ENCODE results near the gene SINHCAF. TPM values are rescaled to one million over a fixed set of nuclear protein-coding genes. Genes with fewer than 3 reads are reported as not detected.
"Not testable (repeated sequence)": the region's sequence is repeated elsewhere in the genome, so short reads cannot be mapped to it uniquely, and the experiment has no call there.

Gene SINHCAF
- total RNA-seq, 1 donor from 2014 or later = 45.7 TPM

- DNase-seq (no peak), ATAC-seq (no peak)
- H3K36me3 ChIP-seq = no peaks in the 10 kb centered on the region
- no peaks in the 10 kb centered on the region for H3K9me3 ChIP-seq
- H3K27me3 ChIP-seq = no peaks in the 10 kb centered on the region
- H3K27ac ChIP-seq = no peak overlapping the region
- intact Hi-C loops (cut with DNase I) = no loop called here
- no peak overlapping the region for H3K4me3 ChIP-seq
- TF ChIP-seq CTCF (IDR thresholded peaks at IDR 0.05) = no peak
- H3K4me1 ChIP-seq = no peaks in the 10 kb centered on the region
Observed at GRCh38 chr12:31257784-31258183, 68.2 kb downstream of the SINHCAF start.

- H3K4me1 ChIP-seq; H3K27ac ChIP-seq; H3K9me3 ChIP-seq; H3K36me3 ChIP-seq; intact Hi-C loops (cut with DNase I); ATAC-seq; H3K27me3 ChIP-seq; DNase-seq: not testable (repeated sequence)
- H3K4me3 ChIP-seq = peak overlapping the region; percentile 28
- peak; percentile 50 for TF ChIP-seq CTCF (IDR thresholded peaks at IDR 0.05)
Observed at GRCh38 chr12:31251707-31252611, 74.0 kb downstream of the SINHCAF start.

GRCh38 chr12:31250179-31250578 is 75.8 kb downstream of the SINHCAF start:
- intact Hi-C loops (cut with DNase I) = no loop called here
- ATAC-seq (no peak), DNase-seq (no peak)
- Histone ChIP-seq H3K4me3 (no peak overlapping the region), H3K36me3 (no peaks in the 10 kb centered on the region), H3K4me1 (no peaks in the 10 kb centered on the region), H3K27ac (no peak overlapping the region), H3K27me3 (no peaks in the 10 kb centered on the region), H3K9me3 (no peaks in the 10 kb centered on the region)
- TF ChIP-seq CTCF (IDR thresholded peaks at IDR 0.05) = no peak

- Histone ChIP-seq H3K4me3 (no peak overlapping the region), H3K36me3 (no peaks in the 10 kb centered on the region), H3K4me1 (no peaks in the 10 kb centered on the region), H3K27ac (no peak overlapping the region), H3K27me3 (no peaks in the 10 kb centered on the region), H3K9me3 (no peaks in the 10 kb centered on the region)
- no peak for TF ChIP-seq CTCF (IDR thresholded peaks at IDR 0.05)
- ATAC-seq (peak; percentile 54), DNase-seq (no peak)
- intact Hi-C loops (cut with DNase I) = loop anchor here (10.0 kb wide), 1 partner anchor 405 kb away; no protein-coding TSS in a partner anchor
Observed at GRCh38 chr12:31249356-31249755, 76.6 kb downstream of the SINHCAF start.

- Histone ChIP-seq H3K9me3 (no peaks in the 10 kb centered on the region), H3K27ac (no peak overlapping the region), H3K27me3 (no peaks in the 10 kb centered on the region), H3K4me1 (no peaks in the 10 kb centered on the region), H3K36me3 (no peaks in the 10 kb centered on the region), H3K4me3 (no peak overlapping the region)
- no peak for ATAC-seq
- DNase-seq = no peak
- TF ChIP-seq CTCF (IDR thresholded peaks at IDR 0.05) = no peak
- intact Hi-C loops (cut with DNase I) = loop anchor here (10.0 kb wide), 1 partner anchor 404 kb away; no protein-coding TSS in a partner anchor
Observed at GRCh38 chr12:31248815-31249214, 77.1 kb downstream of the SINHCAF start.
